BE2C (cell line): Measurements from ENCODE around the gene HOXA7.

ENCODE experiments used
- DNase-seq: peaks from one replicate; pipeline ENCODE4 v3.0.0-alpha.2; 2020
- H3K27me3 ChIP-seq: fragments of 250-450 bp; sonication (Bioruptor Pico); 2 replicates; pipeline ENCODE4 v1.5.1; 2020; ENCODE audit warnings: mild to moderate bottlenecking
- H3K36me3 ChIP-seq: fragments of 250-450 bp; sonication (Bioruptor Pico); 2 replicates; pipeline ENCODE4 v1.5.1; 2020; ENCODE audit warnings: mild to moderate bottlenecking
- H3K4me1 ChIP-seq: fragments of 250-450 bp; sonication (Bioruptor Pico); 2 replicates; pipeline ENCODE4 v1.5.1; 2020
- H3K4me3 ChIP-seq: 2 replicates; pipeline ENCODE4 v1.5.1; 2011; ENCODE audit warnings: low read depth, low read length
- H3K9me3 ChIP-seq: fragments of 250-450 bp; sonication (Bioruptor Pico); 2 replicates; pipeline ENCODE4 v1.5.1; 2020
- TF ChIP-seq, protein P1 (sequence below): IDR thresholded peaks from 2 replicates; pipeline ENCODE4 v1.5.1; 2012; ENCODE audit warnings: mild to moderate bottlenecking, low read depth, low read length

HOXA7 gene

DNA sequence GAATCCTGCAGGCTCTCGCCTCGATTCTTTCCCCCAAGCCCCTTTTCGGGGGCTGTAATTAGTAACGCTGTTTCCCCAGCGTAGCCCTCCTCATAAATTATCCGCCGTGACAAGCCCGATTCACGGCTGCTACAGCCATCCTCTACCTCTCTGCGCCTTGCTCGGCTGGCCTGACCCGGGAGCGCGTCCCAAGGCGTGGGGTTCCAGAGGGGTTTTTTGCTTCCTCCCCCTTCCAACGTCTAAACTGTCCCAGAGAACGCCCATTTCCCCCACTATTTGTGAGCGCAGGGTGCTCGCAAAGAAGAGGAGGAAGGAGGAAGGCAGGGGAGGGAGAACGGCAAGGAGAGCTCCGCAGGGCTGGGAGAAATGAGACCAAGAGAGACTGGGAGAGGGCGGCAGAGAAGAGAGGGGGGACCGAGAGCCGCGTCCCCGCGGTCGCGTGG is 13.9 kb downstream of the HOXA7 start:
- Histone ChIP-seq H3K36me3 (no peaks in the 10 kb centered on the region), H3K4me3 (no peak overlapping the region), H3K27me3 (peaks cover 100% of the 10 kb centered on the region), H3K4me1 (no peaks in the 10 kb centered on the region), H3K9me3 (no peaks in the 10 kb centered on the region)
- no peak for DNase-seq
- TF ChIP-seq, protein P1, sequence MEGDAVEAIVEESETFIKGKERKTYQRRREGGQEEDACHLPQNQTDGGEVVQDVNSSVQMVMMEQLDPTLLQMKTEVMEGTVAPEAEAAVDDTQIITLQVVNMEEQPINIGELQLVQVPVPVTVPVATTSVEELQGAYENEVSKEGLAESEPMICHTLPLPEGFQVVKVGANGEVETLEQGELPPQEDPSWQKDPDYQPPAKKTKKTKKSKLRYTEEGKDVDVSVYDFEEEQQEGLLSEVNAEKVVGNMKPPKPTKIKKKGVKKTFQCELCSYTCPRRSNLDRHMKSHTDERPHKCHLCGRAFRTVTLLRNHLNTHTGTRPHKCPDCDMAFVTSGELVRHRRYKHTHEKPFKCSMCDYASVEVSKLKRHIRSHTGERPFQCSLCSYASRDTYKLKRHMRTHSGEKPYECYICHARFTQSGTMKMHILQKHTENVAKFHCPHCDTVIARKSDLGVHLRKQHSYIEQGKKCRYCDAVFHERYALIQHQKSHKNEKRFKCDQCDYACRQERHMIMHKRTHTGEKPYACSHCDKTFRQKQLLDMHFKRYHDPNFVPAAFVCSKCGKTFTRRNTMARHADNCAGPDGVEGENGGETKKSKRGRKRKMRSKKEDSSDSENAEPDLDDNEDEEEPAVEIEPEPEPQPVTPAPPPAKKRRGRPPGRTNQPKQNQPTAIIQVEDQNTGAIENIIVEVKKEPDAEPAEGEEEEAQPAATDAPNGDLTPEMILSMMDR, result no peak

DNA sequence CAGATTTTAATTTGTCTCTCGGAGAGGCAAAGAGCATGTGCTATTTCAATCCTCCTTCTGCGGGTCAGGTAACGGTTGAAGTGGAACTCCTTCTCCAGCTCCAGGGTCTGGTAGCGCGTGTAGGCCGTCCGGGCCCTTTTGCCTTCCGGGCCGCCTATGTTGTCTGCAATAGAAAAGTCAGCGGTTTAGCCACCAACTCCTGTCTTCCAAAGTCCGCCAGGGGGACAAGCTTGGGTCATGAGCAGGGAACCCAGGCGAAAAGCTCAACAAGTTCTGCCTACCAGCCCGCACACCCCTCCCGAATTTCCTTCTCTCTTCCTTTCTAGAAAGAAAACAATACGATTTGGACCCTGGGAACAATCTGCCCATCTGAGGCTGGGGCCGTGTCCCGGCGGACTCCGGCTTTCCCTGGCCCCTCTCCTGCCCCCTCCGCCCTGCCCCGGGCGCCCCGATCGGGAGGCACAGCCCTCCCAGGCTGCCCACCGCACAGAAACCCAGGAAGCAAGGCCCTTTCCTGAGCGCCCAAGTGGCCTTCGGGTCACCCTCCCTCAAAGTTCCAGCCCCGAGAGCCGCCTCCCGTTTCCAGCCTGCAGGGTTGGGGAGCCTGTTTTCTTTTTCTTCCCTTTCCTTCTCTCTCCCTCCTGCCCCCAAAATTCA is 14.4 kb downstream of the HOXA7 start:
- no peak overlapping the region for H3K4me3 ChIP-seq
- TF ChIP-seq, protein P1, result no peak
- peaks cover 100% of the 10 kb centered on the region for H3K27me3 ChIP-seq
- no peak for DNase-seq
- H3K9me3 ChIP-seq, result no peaks in the 10 kb centered on the region
- no peaks in the 10 kb centered on the region for H3K36me3 ChIP-seq
- no peaks in the 10 kb centered on the region for H3K4me1 ChIP-seq

DNA sequence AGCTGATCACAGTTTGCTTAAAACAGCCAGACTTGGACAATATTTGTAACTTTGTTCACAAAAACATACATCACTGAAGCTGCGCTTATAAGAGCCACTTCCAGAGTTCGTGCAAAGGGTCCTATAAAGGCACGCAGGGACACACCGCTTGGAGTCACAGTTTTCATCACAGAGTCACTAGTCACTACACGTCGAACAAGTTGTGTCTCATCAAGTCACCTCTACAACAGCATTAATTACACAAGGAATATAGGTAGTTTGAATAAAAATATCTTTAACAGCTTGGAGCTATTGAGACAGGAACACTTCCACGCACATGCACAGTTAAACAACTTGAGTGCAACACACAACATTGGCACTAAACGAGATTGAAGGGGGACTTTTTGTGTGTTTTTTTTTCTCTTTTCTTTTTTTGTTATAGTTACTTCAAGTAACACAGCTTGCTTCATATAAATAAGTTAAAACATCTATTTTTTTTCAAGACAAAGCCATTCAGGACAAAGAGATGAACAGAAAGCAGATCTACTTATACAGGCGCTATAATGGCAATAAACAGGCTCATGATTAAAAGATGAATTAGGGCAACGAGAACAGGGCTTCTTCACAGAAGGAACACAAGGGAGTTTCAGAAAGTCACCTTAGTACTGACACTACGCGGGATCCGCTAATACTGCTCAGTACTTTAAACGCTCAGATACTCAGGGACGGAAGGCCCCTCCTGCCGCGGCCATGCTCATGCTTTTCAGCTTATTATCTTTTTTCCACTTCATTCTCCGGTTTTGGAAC is 15.1 kb downstream of the HOXA7 start:
- TF ChIP-seq, protein P1, result no peak
- DNase-seq, result no peak
- H3K4me3 ChIP-seq, result no peak overlapping the region
- no peaks in the 10 kb centered on the region for H3K4me1 ChIP-seq
- no peaks in the 10 kb centered on the region for H3K36me3 ChIP-seq
- H3K9me3 ChIP-seq, result no peaks in the 10 kb centered on the region
- peaks cover 100% of the 10 kb centered on the region for H3K27me3 ChIP-seq

DNA sequence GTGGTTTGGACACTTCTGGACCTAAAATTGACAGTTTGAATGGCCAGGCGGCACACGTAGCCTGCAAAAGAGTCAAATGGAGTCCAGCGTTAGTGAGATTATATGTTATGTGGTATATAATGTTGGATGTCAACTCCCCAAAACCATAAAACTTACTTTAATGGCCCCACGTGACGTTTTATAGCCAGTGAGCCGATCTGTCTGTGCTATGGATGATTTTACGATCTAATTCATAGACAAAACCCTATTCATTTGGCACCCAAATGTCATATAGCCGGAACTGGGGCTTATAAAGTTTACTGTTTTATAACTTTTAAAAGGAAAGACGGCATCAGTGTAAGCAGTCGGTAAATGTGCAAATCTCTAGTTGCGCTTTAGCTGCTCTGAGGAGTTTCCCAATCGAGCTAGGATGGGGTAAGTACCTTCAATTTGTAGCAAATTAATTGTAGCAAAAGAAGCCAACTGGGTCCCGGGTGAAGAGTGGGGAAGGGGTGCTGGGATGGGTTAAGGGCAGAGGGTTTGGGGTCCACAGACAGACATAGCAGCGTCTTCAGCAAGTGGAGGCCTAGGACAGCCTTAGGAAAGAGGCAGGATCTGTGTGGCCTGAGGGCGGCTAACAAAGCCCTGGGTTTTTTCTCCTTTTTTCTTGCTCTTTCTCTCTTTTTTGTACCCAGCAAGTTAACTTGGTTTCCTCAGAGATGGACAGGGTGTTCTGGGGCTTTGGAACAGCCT is 16.2 kb downstream of the HOXA7 start:
- peaks cover 100% of the 10 kb centered on the region for H3K27me3 ChIP-seq
- TF ChIP-seq, protein P1, result no peak
- H3K36me3 ChIP-seq, result no peaks in the 10 kb centered on the region
- no peaks in the 10 kb centered on the region for H3K4me1 ChIP-seq
- no peaks in the 10 kb centered on the region for H3K9me3 ChIP-seq
- DNase-seq, result no peak
- H3K4me3 ChIP-seq, result no peak overlapping the region

DNA sequence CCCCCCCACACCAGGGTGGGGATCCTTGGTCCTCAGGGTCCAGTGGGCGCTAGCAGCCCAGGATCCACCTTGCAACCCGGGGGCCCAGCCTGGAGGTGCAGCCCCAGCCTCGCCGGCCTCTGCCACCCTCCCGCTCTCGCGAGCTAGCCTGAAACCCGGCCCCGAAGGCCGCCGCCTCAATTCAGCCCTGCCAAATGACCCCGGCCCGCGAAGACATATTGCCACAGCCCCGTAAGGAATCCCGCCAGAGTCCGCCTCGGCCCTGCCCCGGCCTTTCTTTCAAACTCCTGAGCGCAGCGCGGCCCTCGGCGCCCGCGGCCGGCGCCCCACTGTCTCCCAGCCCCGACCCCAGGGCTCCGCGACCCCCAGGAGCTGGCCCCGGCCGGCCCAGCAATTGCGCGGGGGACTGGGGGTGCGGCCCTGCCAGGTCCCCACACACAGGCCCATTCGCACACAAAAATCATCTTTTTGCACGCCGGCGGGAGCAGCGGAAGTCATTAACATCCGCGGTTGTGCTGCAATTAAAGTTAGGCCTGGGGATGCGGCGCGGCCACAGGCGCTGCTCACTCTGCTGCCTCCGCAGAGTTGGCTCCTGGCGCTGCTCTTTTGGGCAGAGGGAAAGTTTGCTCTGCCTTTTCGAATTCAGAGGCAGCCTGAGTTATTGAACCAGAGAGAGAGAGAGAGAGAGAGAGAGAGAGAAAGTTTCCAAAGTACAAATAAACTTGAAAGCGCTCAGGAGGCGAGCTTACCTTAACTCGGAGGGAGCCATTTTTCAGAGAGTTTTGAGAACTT is 16.9 kb downstream of the HOXA7 start:
- DNase-seq, result peak; percentile 6
- H3K27me3 ChIP-seq, result peaks cover 100% of the 10 kb centered on the region
- H3K4me1 ChIP-seq, result no peaks in the 10 kb centered on the region
- TF ChIP-seq, protein P1, result no peak
- H3K36me3 ChIP-seq, result no peaks in the 10 kb centered on the region
- no peaks in the 10 kb centered on the region for H3K9me3 ChIP-seq
- no peak overlapping the region for H3K4me3 ChIP-seq
